GM18867 (cell line): Measurements from ENCODE around the gene RNF183.
"Not testable (repeated sequence)": the region's sequence is repeated elsewhere in the genome, so short reads cannot be mapped to it uniquely, and the experiment has no call there.

Experiments
- ATAC-seq: cut with Tn5 transposase; IDR thresholded peaks from one replicate; pipeline ENCODE4 v1.9.1; 2021; ENCODE audit warnings: mild to moderate bottlenecking, moderate library complexity; ENCODE audit not compliant: unreplicated experiment

RNF183 gene

GRCh38 chr9:113275157-113276131 lies 27.7 kb downstream of the RNF183 start, which contains the start of the genes CDC26 and PRPF4:
Gene CDC26, minus strand, starts transcription at chr9:113275572. Its CDS starts 3,065 bp downstream, at chr9:113272507.
Gene PRPF4, plus strand, starts transcription at chr9:113275658. Its CDS starts 86 bp downstream, at chr9:113275744.
- peak; percentile 98 for ATAC-seq

- peak; percentile 1 for ATAC-seq
Observed at GRCh38 chr9:113274474-113275156, 28.6 kb downstream of the RNF183 start.

GRCh38 chr9:113269871-113270270 lies 33.3 kb downstream of the RNF183 start:
- no peak for ATAC-seq

DNA sequence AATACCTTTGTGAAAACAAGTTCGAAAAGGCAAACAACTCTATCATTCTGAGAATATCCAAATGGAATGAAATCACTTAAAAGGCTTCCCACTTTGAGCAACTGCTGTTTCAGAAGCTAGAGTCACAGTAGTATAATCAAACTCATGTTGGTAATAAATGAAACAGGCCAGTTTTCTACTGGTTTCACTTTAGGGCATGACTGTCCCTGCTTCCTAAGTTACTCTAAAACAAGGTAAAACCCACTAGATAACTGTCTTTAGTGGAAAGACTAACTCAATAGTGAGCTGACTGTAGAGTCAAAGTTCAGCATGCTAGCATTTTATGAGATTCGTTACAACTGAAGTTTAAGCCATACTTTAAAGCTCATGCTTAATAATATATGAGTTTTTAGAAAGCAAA lies 33.8 kb downstream of the RNF183 start:
- ATAC-seq: no peak

DNA sequence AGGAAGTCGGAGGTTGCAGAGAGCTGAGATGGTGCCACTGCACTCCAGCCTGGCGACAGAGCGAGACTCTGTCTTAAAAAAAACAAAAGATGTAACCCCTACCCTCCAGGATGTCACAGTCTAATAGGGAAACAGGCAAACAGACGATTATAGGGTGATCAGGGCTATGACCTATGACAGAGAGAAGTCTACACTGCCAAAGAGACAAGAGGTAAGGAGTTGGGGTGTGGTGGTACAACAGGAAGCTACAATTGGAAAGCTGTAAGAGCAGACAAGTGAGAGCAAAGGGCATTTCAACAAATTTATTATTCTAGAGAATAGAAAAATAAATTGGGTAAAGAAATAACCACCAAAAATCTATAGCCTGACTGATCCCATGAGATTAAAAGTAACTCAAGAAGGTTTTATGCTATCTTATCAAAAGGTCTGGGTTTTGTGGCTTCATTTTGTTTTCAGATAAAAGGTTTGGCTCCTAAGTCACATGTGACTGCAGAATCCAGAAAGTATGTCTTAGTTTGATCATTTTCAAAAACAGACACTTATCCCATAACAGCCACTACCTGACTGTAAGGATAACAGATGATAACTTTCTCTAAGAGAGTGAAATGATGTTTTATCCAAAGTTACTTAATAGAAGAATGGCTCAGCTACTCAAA lies 35.1 kb downstream of the RNF183 start:
- no peak for ATAC-seq

DNA sequence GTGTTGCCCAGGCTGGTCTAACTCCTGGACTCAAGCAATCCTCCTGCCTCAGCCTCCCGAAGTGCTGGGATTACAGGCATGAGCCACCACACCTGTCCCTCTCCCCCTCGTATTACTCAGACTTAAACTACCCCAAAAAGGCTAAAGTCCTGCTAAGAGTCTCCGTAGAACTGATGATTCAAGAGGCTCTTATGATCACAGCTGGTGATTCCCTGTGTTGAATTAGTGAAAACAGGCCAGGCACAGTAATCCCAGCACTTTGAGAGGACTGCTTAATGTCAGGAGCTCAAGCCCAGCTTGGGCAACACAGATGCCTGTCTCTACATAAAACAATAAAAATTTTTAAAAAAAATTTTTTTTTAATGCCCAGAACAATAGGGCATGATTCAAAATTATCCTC lies 37.0 kb downstream of the RNF183 start:
- ATAC-seq: no peak

DNA sequence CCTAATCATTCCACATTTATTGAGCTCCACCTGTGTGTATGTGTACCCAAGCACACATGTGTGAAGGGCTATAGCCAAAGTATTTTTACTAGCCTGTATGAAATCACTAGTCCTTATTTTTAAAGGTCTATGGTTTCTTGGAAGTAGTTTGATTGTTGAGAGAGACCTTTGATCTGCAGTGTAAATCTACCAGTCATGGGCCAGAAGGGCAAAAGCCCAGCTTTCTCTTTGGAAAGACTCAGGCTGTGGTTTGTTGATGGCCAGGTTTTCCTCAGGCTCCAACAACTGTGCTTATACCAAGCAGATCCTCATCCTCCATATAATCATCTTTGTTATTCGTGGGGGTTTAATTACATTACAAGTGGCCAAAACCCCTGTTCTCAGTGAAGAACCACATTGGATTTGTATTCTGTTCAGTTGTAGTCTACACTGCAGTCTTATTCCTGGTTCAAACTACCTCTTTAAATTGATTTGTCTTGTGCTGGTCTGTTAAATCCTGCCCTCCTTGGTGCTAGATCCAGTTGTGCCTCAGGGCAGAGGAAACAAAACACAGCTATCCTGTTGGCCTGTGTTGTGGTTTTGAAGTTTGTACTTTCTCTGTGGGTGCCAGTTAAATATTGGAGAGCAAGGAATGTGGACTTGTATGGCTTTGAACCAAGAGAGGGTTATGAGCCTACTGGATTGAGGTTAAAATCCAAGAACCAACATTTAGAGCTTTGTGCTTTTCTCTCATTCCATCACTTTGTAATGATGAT lies 41.1 kb downstream of the RNF183 start:
- no peak for ATAC-seq

- ATAC-seq: no peak
Observed at GRCh38 chr9:113258282-113258681, 44.9 kb downstream of the RNF183 start.

- no peak for ATAC-seq
Observed at GRCh38 chr9:113257863-113258262, 45.3 kb downstream of the RNF183 start.

DNA sequence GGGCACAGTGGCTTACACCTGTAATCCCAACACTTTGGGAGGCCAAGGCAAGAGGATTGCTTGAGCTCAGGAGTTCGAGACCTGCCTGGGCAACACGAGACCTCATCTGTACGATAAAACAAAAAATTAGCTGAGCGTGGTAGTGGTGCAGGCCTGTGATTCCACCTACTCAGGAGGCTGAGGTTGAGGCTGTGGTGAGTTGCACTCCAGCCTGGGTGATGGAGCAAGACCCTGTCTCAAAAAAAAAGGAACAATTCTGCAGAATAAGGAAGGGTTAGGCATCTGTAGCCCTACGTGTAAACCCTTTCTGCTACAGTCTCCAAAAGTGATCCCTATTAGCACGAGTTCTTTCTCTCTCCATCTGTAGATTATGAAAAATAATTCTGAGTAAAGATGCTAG lies 47.7 kb downstream of the RNF183 start:
- ATAC-seq: no peak

- no peak for ATAC-seq
Observed at GRCh38 chr9:113254991-113255390, 48.2 kb downstream of the RNF183 start.

DNA sequence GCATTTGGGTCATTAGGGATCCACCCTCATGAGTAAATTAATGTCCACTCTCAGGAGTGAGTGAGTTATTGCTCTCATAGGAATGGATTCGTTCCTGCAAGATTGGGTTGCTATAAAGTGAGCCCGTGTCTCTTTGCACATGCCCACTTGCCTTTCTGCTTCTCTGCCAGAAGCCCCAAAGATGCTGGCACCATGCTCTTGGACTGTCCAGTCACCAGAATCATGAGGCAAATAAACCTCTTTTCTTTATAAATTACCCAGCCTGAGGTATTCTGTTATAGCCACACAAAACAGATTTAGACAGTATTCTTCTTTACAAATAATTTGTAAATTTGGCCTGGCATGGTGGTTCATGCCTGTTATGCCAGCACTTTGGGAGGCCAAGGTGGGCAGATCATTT lies 52.4 kb downstream of the RNF183 start:
- ATAC-seq: no peak

- ATAC-seq: not testable (repeated sequence)
Observed at GRCh38 chr9:113249661-113250060, 53.5 kb downstream of the RNF183 start.

- ATAC-seq: no peak
Observed at GRCh38 chr9:113247640-113248039, 55.5 kb downstream of the RNF183 start.
